Measurements from ENCODE around the gene TALDO1.

TALDO1 gene

GRCh38 chr11:747158-748006 lies at the start of gene TALDO1:
TALDO1 (plus strand) TSS chr11:747464; CDS start chr11:747482, 18 bp downstream.
- peak; percentile 74 for DNase-seq (ENCODE audit: low read depth)

GRCh38 chr11:697811-698311 lies 49.4 kb upstream of the TALDO1 start:
- no peak for DNase-seq (ENCODE audit: low read depth)

GRCh38 chr11:698493-699115 lies 48.7 kb upstream of the TALDO1 start:
- DNase-seq (ENCODE audit: low read depth) = no peak

DNA sequence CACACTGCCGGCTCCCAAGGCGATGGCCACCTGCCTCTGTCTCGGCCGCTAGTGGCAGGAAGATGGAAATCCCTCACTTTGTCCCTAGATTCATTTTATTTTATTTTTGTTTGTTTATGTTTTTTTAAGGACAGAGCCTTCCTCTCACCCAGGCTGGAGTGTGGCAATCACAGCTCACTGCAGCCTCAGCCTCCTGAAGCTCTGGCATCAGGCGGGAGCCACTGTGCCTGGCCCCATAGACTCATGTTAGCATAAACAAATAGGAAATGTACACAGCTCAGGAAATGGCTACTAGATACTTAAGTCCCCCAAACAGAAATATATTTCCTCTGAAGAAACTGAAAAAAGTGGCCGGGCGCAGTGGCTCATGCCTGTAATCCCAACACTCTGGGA lies 48.2 kb upstream of the TALDO1 start:
- no peak for DNase-seq (ENCODE audit: low read depth)

DNA sequence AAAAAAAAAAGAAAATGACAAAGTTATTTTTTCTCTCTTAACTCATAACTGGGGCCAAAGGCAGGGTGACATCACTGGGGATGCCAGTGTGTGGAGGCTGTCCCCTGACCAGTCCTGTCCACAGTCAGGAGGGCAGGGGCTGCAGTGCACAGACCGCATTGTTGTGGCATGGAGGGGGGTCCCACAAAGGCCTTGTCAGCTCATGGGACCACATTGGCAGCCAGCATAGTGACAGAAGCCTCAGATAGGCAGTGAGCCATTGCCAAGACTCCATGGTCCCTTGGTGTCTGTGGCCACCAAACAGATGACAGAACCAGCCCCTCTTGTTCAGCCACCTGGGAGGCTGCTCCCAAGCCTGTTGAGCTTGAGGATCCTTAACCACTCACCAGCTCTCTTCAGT lies 47.5 kb upstream of the TALDO1 start:
- DNase-seq (ENCODE audit: low read depth) = no peak

- no peak for DNase-seq (ENCODE audit: low read depth)
Observed at GRCh38 chr11:701741-702461, 45.4 kb upstream of the TALDO1 start.

- DNase-seq (ENCODE audit: low read depth) = no peak
Observed at GRCh38 chr11:702462-703461, 44.5 kb upstream of the TALDO1 start.

DNA sequence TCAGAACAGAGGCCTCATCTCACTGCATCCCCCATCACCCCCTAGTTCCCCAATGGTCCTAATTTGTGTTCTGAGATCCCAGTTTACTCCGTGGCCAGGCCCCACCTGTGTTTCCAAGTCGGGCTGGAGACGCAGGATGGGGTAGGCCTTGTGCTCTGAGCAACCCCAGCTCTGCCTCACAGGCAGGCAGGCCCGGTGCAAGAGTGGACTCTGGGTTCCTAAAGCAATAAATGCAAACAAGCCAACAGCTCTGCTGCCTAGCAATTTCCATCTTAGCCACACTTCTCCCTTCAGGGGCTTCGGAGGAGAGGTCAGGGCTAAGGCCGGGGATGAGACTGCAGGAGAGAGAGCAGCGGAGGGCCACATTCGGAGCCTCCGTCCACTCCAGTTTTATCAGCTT lies 43.8 kb upstream of the TALDO1 start:
- no peak for DNase-seq (ENCODE audit: low read depth)

- no peak for DNase-seq (ENCODE audit: low read depth)
Observed at GRCh38 chr11:704228-704674, 43.0 kb upstream of the TALDO1 start.

DNA sequence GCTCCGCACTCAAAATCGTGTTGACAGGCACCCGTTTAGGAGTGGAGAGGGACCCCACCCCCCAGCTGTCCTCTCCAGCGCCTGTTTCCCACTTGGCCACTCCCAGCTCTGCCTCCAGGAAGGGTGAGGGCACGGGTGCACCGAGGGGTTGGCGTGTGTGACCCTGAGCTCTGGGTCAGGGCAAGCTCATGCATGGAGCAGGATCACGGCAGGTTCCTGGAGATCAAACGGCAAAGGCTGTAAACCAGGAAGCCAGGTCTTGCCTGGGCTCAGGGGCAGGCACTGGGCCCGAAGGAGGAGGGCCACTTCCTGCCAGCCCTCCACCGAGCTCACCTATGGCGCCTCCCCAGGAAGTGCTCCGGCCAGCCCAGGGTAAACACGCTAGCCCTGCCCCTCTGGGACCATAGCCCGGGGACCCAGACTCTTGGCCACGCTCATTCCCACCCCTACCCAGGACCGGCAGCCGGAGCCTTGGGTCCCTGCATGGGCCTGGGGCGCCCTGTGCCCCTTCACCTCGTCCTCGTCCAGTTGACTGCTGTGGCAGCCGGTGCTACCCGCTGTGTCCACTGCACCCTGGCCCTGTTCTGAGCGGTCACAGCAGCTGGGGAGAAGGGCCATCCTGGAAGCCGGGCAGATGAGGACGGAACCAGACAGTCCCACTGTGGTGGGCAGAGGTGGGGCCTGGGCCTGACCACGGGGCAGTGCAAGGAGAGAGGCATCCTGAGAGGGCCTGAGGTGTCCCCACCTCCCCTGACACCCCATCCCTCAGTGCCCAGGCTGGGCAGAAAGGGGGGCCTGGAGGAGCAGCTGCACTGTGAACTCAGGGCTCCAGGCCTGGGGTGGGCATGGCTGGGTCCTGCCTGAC lies 42.3 kb upstream of the TALDO1 start:
- no peak for DNase-seq (ENCODE audit: low read depth)

DNA sequence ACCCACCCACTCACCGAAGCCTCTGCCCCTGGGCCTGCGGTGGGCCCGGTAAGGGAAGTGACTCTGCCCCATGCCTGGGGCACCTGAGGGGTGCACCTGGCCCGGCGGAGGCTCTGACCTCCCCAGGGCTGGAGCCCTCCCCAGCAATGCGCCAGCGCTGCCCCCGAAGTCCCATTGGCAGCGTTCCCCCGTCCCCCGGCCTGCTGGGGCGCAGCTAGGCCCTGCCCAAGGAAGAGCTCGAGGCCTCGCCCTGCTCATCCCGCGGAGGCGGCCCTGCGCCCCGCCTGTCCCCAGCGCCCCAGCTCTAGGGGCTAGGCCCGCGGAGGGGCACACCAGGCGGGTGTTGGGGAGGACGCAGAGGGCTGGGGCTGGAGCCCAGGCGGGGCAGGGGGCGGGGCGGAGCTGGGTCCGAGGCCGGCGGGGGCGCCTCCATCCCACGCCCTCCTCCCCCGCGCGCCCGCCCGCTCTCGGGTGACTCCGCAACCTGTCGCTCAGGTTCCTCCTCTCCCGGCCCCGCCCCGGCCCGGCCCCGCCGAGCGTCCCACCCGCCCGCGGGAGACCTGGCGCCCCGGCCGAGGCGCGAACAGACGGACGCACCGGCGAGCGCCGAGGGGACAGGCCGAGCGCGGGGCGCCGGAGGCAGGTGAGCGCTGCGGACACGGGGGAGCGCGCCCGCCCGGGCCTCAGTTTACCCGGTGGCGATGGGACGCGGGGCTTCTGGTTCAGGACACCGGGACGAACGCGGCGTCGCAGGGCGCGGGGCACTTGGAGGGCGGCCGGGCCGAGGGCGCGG lies 41.4 kb upstream of the TALDO1 start, which contains the start of gene EPS8L2:
Gene EPS8L2, plus strand, starts transcription at position 586 of the 793 bp plus-strand sequence. CDS start 3,177 bp downstream, outside the sequence.
- DNase-seq (ENCODE audit: low read depth) = no peak

- no peak for DNase-seq (ENCODE audit: low read depth)
Observed at GRCh38 chr11:706439-706956, 40.8 kb upstream of the TALDO1 start.

GRCh38 chr11:706957-707816 lies 40.1 kb upstream of the TALDO1 start:
- no peak for DNase-seq (ENCODE audit: low read depth)

GRCh38 chr11:707817-708420 lies 39.3 kb upstream of the TALDO1 start:
- no peak for DNase-seq (ENCODE audit: low read depth)

- no peak for DNase-seq (ENCODE audit: low read depth)
Observed at GRCh38 chr11:708511-708910, 38.8 kb upstream of the TALDO1 start.

DNA sequence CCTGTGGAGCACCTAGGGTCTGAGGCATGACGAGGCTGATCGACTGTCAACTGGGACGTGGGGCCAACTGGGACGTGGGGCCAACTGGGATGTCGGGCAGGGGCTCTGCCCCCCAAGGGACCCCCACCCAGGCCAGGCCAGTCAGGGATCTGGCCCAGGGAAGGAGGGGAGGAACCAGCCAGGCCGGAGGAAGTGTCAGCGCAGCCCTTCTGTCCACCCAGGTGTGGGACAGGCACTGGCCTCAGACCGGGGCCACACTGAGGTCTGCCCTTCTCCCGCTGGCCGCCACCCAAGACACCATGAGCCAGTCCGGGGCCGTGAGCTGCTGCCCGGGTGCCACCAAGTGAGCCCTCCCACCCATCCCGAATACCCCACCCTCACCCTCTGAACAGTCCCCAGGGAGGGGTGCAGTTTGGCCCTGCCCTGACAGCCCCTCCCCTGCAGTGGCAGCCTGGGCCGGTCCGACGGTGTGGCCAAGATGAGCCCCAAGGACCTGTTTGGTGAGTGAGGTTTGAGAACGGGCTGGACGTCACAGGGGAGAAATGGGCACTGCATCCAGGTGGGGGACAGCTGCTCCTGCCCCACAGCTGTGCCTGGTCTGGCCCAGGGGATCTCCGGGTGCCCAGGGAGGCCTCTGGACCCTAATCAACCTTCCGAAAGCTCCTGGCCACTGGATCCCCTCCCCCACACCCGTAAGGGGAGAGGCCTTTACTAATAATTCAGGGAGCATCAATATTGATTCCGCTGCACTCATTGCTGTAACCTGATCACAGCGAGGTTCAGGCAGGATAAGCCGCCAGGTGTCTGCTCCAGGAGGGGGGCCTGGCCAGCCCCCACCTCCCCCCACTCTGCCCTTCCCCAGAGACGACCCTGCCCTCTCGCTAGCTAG lies 37.9 kb upstream of the TALDO1 start:
- DNase-seq (ENCODE audit: low read depth) = no peak

GRCh38 chr11:714436-714835 lies 32.8 kb upstream of the TALDO1 start:
- no peak for DNase-seq (ENCODE audit: low read depth)
